ENCODE measurements around the gene BMP6.

The BMP6 gene

GRCh38 chr6:7921632-7922092 is 195.8 kb downstream of the BMP6 start:
- no peak for DNase-seq (ENCODE audit: low spot score in 2 of 2)
- Histone ChIP-seq H3K4me1 (no peaks in the 10 kb centered on the region), H3K36me3 (replicated peaks) (no peaks in the 10 kb centered on the region), H3K9me3 (no peaks in the 10 kb centered on the region), H3K27me3 (ENCODE audit: low read depth) (no peaks in the 10 kb centered on the region), H3K4me3 (no peak overlapping the region)
- in situ Hi-C loops (cut with MboI; ENCODE audit: low sequenced_read_pairs), result no loop called here

GRCh38 chr6:7922596-7922995 is 196.7 kb downstream of the BMP6 start:
- Histone ChIP-seq H3K36me3 (replicated peaks) (no peaks in the 10 kb centered on the region), H3K4me3 (no peak overlapping the region), H3K4me1 (no peaks in the 10 kb centered on the region), H3K9me3 (no peaks in the 10 kb centered on the region), H3K27me3 (ENCODE audit: low read depth) (no peaks in the 10 kb centered on the region)
- in situ Hi-C loops (cut with MboI; ENCODE audit: low sequenced_read_pairs), result no loop called here
- no peak for DNase-seq (ENCODE audit: low spot score in 2 of 2)

GRCh38 chr6:7924867-7925266 is 199.0 kb downstream of the BMP6 start:
- H3K4me3 ChIP-seq, result no peak overlapping the region
- no peak for DNase-seq (ENCODE audit: low spot score in 2 of 2)
- H3K36me3 ChIP-seq (replicated peaks), result no peaks in the 10 kb centered on the region
- H3K27me3 ChIP-seq (ENCODE audit: low read depth), result 0 out of 2 replicates have a peak, but pooled peaks cover 4% of the 10 kb centered on the region
- H3K9me3 ChIP-seq, result no peaks in the 10 kb centered on the region
- in situ Hi-C loops (cut with MboI; ENCODE audit: low sequenced_read_pairs), result no loop called here
- H3K4me1 ChIP-seq, result no peaks in the 10 kb centered on the region

Data from HAP-1 (cell line).